OCI-LY7 (cell line): ENCODE measurements around the gene KCNN3. TPM values are rescaled to one million over a fixed set of nuclear protein-coding genes. Genes with fewer than 3 reads are reported as not detected.

Source experiments
- BruUV-seq: library from RNA; stranded (reverse); fragments of 400-500 nt; replicated peaks from 2 replicates; lab custom pipeline; 2021; lab: Mats Ljungman, UMichigan
- CTCF ChIA-PET: fragments of 300-600 bp; sonication (Branson Sonifier 250); formaldehyde crosslinking; loops from one replicate; lab custom pipeline; 2022; ENCODE audit warnings: antibody characterized with exemption; ENCODE audit not compliant: unreplicated experiment; lab: Charles Lee
- POLR2A ChIA-PET: fragments of 300-600 bp; sonication (Branson Sonifier 250); formaldehyde crosslinking; loops from one replicate; lab custom pipeline; 2022; ENCODE audit warnings: antibody characterized with exemption; lab: Charles Lee
- DNase-seq: peaks from one replicate; pipeline ENCODE4 v3.0.0-alpha.2; 2015; ENCODE audit warnings: low spot score
- H2AFZ ChIP-seq: fragments of 200-600 bp; sonication (generic), shearing (Covaris generic); 2 replicates; pipeline ENCODE4 v1.6.1; 2014; ENCODE audit warnings: mild to moderate bottlenecking, antibody characterized with exemption, low read length, moderate library complexity
- H3K27ac ChIP-seq: fragments of 200-600 bp; sonication (generic); 2 replicates; pipeline ENCODE4 v1.5.1; 2014; ENCODE audit warnings: mixed run types, low read depth, mild to moderate bottlenecking, moderate library complexity, low read length, inconsistent platforms; ENCODE audit not compliant: poor library complexity, severe bottlenecking
- H3K36me3 ChIP-seq: fragments of 200-600 bp; sonication (generic); 2 replicates; pipeline ENCODE4 v1.6.1; 2014; ENCODE audit warnings: mild to moderate bottlenecking, antibody characterized with exemption, low read length, moderate library complexity, mixed read lengths; ENCODE audit not compliant: insufficient read depth
- H3K4me1 ChIP-seq: fragments of 200-600 bp; sonication (generic); 2 replicates; pipeline ENCODE4 v1.5.1; 2014; ENCODE audit warnings: mild to moderate bottlenecking, low read length; ENCODE audit not compliant: insufficient read depth, poor library complexity, severe bottlenecking
- H3K4me2 ChIP-seq: fragments of 200-600 bp; sonication (generic); 2 replicates; pipeline ENCODE4 v1.6.1; 2014; ENCODE audit warnings: mild to moderate bottlenecking, low read length
- H3K4me3 ChIP-seq: fragments of 200-600 bp; sonication (generic); 2 replicates; pipeline ENCODE4 v1.5.1; 2014; ENCODE audit warnings: mild to moderate bottlenecking, low read depth, low read length; ENCODE audit not compliant: poor library complexity, severe bottlenecking
- H3K79me2 ChIP-seq: fragments of 200-600 bp; sonication (generic); 2 replicates; pipeline ENCODE4 v1.6.1; 2016; ENCODE audit warnings: low read depth, mild to moderate bottlenecking, low read length, moderate library complexity, mixed read lengths; ENCODE audit not compliant: insufficient read depth
- H3K9me2 ChIP-seq: fragments of 200-600 bp; sonication (generic); 2 replicates; pipeline ENCODE4 v1.6.1; 2016; ENCODE audit warnings: mild to moderate bottlenecking, low read length, mixed read lengths; ENCODE audit not compliant: insufficient read depth
- H3K9me3 ChIP-seq: fragments of 200-600 bp; sonication (generic); 2 replicates; pipeline ENCODE4 v1.6.1; 2014; ENCODE audit warnings: mild to moderate bottlenecking, mixed run types, low read length, mixed read lengths
- H4K20me1 ChIP-seq: fragments of 200-600 bp; sonication (generic); 2 replicates; pipeline ENCODE4 v1.6.1; 2014; ENCODE audit warnings: mild to moderate bottlenecking, antibody characterized with exemption, low read length, moderate library complexity, mixed read lengths; ENCODE audit not compliant: insufficient read depth
- CTCF ChIP-seq: fragments of 200-600 bp; sonication (generic); conservative IDR thresholded peaks from 2 replicates; pipeline ENCODE4 v1.5.1; 2014; ENCODE audit warnings: mild to moderate bottlenecking, antibody characterized with exemption, low read length, moderate library complexity, mixed read lengths
- EZH2phosphoT487 ChIP-seq: fragments of 200-600 bp; sonication (generic); IDR thresholded peaks from 2 replicates; pipeline ENCODE4 v1.6.1; 2018; ENCODE audit warnings: low read depth, borderline replicate concordance, mild to moderate bottlenecking, mixed run types, antibody characterized with exemption, low read length, moderate library complexity, mixed read lengths
- intact Hi-C: fragments of 100-400 bp; cut with micrococcal nuclease; formaldehyde crosslinking; loops from one replicate; pipeline ENCODE4 v1.10.0; 2022; ENCODE audit not compliant: unreplicated experiment
- total RNA-seq, 2 experiments: library from RNA; depleted of rRNA in 1 of 2; stranded (reverse); fragments of >200 nt in 1 of 2; shearing (Covaris generic) in 1 of 2; gene quantifications; 2 replicates each; pipeline ENCODE4 v1.2.3, GENCODE V29; 2014 to 2022

Gene KCNN3
- total RNA-seq, 2 experiments from 2014 or later = 14.8 to 50.8 TPM

- DNase-seq = no peak
- no TSS peak for BruUV-seq
- H3K36me3 ChIP-seq = peaks cover 13% of the 10 kb centered on the region; the same call in 1 of the 2 replicates
- POLR2A ChIA-PET = no interaction called here
- no peaks in the 10 kb centered on the region for H3K9me3 ChIP-seq
- TF ChIP-seq EZH2phosphoT487 (no peak), CTCF (no peak)
- H3K4me3 ChIP-seq = no peak overlapping the region
- H3K9me2 ChIP-seq = no peaks in the 10 kb centered on the region
- CTCF ChIA-PET = no interaction called here
- H2AFZ ChIP-seq = no peak overlapping the region
- H3K79me2 ChIP-seq = peaks cover 2% of the 10 kb centered on the region; the same call in 1 of the 2 replicates
- H3K4me2 ChIP-seq = peak overlapping the region; percentile 25; the same call in 1 of the 2 replicates
- no peak overlapping the region for H3K27ac ChIP-seq
- intact Hi-C loops = no loop called here
- H4K20me1 ChIP-seq = peaks cover 3% of the 10 kb centered on the region; the same call in 1 of the 2 replicates
- peaks cover 62% of the 10 kb centered on the region for H3K4me1 ChIP-seq
These were observed 25.8 kb downstream of the KCNN3 start for GRCh38 chr1:154844297-154844681.

- CTCF ChIA-PET = no interaction called here
- H3K4me1 ChIP-seq = peaks cover 67% of the 10 kb centered on the region
- H3K79me2 ChIP-seq = no peaks in the 10 kb centered on the region; the same call in 1 of the 2 replicates
- no peaks in the 10 kb centered on the region for H4K20me1 ChIP-seq
- H3K9me2 ChIP-seq = no peaks in the 10 kb centered on the region
- DNase-seq = no peak
- H2AFZ ChIP-seq = no peak overlapping the region
- TF ChIP-seq CTCF (no peak), EZH2phosphoT487 (no peak)
- POLR2A ChIA-PET = interaction anchor here (0.6 kb wide), 1 partner anchor 107 kb away, joined by 6 read pairs; no protein-coding TSS in a partner anchor
- intact Hi-C loops = no loop called here
- H3K4me2 ChIP-seq = peak overlapping the region; percentile 25; the same call in 1 of the 2 replicates
- H3K36me3 ChIP-seq = peaks cover 11% of the 10 kb centered on the region; the same call in 1 of the 2 replicates
- no peak overlapping the region for H3K4me3 ChIP-seq
- no peak overlapping the region for H3K27ac ChIP-seq
- BruUV-seq = no TSS peak
- no peaks in the 10 kb centered on the region for H3K9me3 ChIP-seq
These were observed 26.3 kb downstream of the KCNN3 start for GRCh38 chr1:154843636-154844296.

- no peak overlapping the region for H3K4me3 ChIP-seq
- no peak overlapping the region for H3K4me2 ChIP-seq
- no peak for TF ChIP-seq EZH2phosphoT487
- no peak for TF ChIP-seq CTCF
- H4K20me1 ChIP-seq = no peaks in the 10 kb centered on the region
- BruUV-seq = no TSS peak
- CTCF ChIA-PET = no interaction called here
- H3K9me2 ChIP-seq = no peaks in the 10 kb centered on the region
- no peak overlapping the region for H2AFZ ChIP-seq
- no peaks in the 10 kb centered on the region for H3K9me3 ChIP-seq
- POLR2A ChIA-PET = interaction anchor here (0.5 to 0.6 kb wide), 2 partner anchors 45 to 106 kb away, joined by 3 to 6 read pairs; no protein-coding TSS in a partner anchor
- no peaks in the 10 kb centered on the region; the same call in 1 of the 2 replicates for H3K79me2 ChIP-seq
- peaks cover 79% of the 10 kb centered on the region for H3K4me1 ChIP-seq
- DNase-seq = no peak
- intact Hi-C loops = no loop called here
- no peak overlapping the region for H3K27ac ChIP-seq
- H3K36me3 ChIP-seq = peaks cover 11% of the 10 kb centered on the region; the same call in 1 of the 2 replicates
These were observed 27.4 kb downstream of the KCNN3 start for GRCh38 chr1:154842635-154843034.
